Ishikawa (cell line): Measurements from ENCODE around the gene REPIN1.

ENCODE experiments used
- CEBPB ChIP-seq: IDR thresholded peaks from 2 replicates; pipeline ENCODE4 v1.6.1; 2012
- CREB1 ChIP-seq: IDR thresholded peaks from 2 replicates; pipeline ENCODE4 v1.6.1; 2012; ENCODE audit warnings: low read depth
- EGR1 ChIP-seq: IDR thresholded peaks from 2 replicates; pipeline ENCODE4 v1.6.1; 2012
- EP300 ChIP-seq: IDR thresholded peaks from 2 replicates; pipeline ENCODE4 v1.6.1; 2012; ENCODE audit warnings: borderline replicate concordance
- FOXM1 ChIP-seq: IDR thresholded peaks from 2 replicates; pipeline ENCODE4 v1.6.1; 2012; ENCODE audit warnings: low read depth, borderline replicate concordance
- NFIC ChIP-seq: IDR thresholded peaks from 2 replicates; pipeline ENCODE4 v1.6.1; 2012
- RAD21 ChIP-seq: IDR thresholded peaks from 2 replicates; pipeline ENCODE4 v1.6.1; 2012; ENCODE audit warnings: low read depth
- TAF1 ChIP-seq: IDR thresholded peaks from 2 replicates; pipeline ENCODE4 v1.6.1; 2012; ENCODE audit warnings: low read depth, mild to moderate bottlenecking
- TCF12 ChIP-seq: IDR thresholded peaks from 2 replicates; pipeline ENCODE4 v1.6.1; 2012; ENCODE audit warnings: low read depth
- TEAD4 ChIP-seq: IDR thresholded peaks from 2 replicates; pipeline ENCODE4 v1.6.1; 2012
- YY1 ChIP-seq: IDR thresholded peaks from 2 replicates; pipeline ENCODE4 v1.6.1; 2012; ENCODE audit warnings: low read depth
- ZBTB7A ChIP-seq: IDR thresholded peaks from 2 replicates; pipeline ENCODE4 v1.6.1; 2012; ENCODE audit warnings: low read depth
- TF ChIP-seq, protein P1 (sequence below): IDR thresholded peaks from 2 replicates; pipeline ENCODE4 v1.6.1; 2012; ENCODE audit warnings: low read depth, mild to moderate bottlenecking
- TF ChIP-seq, protein P2 (sequence below): IDR thresholded peaks from 2 replicates; pipeline ENCODE4 v1.6.1; 2012
- TF ChIP-seq, protein P3 (sequence below): IDR thresholded peaks from 2 replicates; pipeline ENCODE4 v1.6.1; 2012

Gene REPIN1

DNA sequence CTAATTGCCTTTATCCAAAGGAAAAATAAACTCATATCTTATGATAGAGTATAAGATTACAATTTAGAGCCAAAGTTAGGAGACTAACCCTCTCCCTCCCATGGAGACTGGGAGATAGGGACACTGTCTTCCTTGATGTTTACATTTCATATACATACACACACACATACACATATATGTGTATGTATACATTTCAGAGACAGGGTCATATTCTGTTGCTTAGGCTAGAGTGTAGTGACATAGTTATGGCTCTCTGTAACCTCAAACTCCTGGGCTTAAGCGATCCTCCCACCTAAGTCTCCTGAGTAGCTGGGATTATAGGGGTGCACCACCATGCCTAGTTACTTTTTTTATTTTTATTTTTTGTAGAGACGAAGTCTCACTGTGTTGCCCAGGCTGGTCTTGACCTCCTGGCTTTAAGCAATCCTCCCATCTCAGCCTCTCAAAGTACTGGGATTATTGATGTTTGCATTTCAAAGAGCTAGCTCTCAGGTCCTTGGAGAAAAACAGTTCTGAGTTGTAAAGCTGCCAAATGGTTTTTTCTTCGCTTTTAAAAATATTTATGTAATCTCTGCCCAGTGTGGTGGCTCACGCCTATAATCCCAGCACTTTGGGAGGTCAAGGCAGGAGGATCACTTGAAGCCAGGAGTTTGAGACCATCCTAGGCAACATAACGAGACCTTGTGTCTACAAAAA lies 8.1 kb upstream of the REPIN1 start:
- TF ChIP-seq CEBPB (no peak), TCF12 (no peak), EP300 (no peak), TAF1 (no peak), YY1 (no peak), ZBTB7A (no peak), TEAD4 (no peak), FOXM1 (no peak), CREB1 (no peak), NFIC (no peak), RAD21 (no peak), EGR1 (no peak)
- TF ChIP-seq, protein P1, sequence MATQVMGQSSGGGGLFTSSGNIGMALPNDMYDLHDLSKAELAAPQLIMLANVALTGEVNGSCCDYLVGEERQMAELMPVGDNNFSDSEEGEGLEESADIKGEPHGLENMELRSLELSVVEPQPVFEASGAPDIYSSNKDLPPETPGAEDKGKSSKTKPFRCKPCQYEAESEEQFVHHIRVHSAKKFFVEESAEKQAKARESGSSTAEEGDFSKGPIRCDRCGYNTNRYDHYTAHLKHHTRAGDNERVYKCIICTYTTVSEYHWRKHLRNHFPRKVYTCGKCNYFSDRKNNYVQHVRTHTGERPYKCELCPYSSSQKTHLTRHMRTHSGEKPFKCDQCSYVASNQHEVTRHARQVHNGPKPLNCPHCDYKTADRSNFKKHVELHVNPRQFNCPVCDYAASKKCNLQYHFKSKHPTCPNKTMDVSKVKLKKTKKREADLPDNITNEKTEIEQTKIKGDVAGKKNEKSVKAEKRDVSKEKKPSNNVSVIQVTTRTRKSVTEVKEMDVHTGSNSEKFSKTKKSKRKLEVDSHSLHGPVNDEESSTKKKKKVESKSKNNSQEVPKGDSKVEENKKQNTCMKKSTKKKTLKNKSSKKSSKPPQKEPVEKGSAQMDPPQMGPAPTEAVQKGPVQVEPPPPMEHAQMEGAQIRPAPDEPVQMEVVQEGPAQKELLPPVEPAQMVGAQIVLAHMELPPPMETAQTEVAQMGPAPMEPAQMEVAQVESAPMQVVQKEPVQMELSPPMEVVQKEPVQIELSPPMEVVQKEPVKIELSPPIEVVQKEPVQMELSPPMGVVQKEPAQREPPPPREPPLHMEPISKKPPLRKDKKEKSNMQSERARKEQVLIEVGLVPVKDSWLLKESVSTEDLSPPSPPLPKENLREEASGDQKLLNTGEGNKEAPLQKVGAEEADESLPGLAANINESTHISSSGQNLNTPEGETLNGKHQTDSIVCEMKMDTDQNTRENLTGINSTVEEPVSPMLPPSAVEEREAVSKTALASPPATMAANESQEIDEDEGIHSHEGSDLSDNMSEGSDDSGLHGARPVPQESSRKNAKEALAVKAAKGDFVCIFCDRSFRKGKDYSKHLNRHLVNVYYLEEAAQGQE: no peak
- TF ChIP-seq, protein P2, sequence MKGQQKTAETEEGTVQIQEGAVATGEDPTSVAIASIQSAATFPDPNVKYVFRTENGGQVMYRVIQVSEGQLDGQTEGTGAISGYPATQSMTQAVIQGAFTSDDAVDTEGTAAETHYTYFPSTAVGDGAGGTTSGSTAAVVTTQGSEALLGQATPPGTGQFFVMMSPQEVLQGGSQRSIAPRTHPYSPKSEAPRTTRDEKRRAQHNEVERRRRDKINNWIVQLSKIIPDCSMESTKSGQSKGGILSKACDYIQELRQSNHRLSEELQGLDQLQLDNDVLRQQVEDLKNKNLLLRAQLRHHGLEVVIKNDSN: no peak
- TF ChIP-seq, protein P3, sequence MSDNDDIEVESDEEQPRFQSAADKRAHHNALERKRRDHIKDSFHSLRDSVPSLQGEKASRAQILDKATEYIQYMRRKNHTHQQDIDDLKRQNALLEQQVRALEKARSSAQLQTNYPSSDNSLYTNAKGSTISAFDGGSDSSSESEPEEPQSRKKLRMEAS: no peak

DNA sequence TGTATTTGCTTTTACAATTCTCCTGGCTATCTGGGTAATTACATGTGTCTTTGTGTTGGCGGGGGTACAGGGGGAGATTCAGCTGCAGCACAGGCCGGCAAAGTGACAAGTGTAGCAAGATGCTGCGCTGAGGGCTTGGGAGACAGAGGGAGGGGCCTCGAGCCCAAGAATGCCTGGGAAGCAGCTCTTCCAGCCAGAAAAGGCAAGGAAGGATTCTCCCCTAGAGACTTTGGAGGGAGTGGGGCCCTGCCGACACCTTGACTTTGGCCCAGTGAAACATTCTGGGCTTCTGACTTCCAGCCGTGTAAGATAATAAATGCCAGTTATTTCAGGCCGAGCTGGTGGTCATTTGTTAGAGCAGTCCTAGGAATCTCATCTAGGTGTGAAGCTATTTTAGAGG lies 7.2 kb upstream of the REPIN1 start:
- TF ChIP-seq, protein P3: no peak
- TF ChIP-seq CREB1: no peak
- TF ChIP-seq RAD21: no peak
- TF ChIP-seq EGR1: no peak
- TF ChIP-seq, protein P1: no peak
- TF ChIP-seq TEAD4: no peak
- no peak for TF ChIP-seq EP300

DNA sequence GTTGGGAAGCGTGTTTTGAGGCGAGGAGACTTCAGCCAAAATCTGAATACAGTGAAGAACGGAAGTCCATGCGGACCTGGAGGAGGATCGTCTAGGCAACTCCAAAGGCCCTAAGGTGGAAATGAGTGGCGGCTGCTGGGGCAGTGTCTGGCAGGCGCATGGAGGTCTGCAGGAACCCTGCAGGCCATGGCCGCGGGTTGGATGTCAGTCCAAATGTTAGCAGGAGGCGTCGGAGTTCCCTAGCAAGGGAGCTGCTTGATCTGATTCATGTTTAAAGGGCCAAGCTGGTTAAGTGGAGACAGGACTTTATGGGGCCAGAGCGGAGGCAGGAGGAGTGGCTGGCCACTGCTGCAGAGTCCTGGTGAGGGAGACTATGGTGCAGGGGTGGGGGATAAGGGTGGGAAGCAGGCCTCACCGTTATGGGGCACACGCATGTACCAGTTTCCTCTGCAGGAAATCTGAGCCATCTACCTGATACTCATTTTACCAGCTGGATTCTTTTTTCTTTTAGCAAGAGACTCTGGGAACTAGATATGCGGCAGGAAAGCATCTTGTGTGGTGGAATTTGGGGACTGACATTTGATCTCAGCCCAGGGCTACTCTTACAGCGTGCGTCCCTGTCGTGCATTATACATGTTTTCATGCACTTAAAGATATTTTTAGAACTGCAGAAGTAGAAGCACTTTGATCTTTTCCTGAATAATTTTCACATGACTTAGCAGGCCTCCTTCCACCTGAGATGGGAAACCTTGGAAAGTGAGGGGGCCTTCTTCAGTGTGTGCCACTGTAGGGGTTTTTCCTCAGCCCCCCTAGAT lies 6.6 kb upstream of the REPIN1 start:
- TF ChIP-seq CEBPB (no peak), RAD21 (no peak), EP300 (no peak), EGR1 (no peak), CREB1 (no peak), YY1 (no peak), TCF12 (no peak), TEAD4 (no peak), FOXM1 (no peak), NFIC (no peak), TAF1 (no peak), ZBTB7A (no peak)
- TF ChIP-seq, protein P3: no peak
- TF ChIP-seq, protein P2: no peak
- TF ChIP-seq, protein P1: no peak

DNA sequence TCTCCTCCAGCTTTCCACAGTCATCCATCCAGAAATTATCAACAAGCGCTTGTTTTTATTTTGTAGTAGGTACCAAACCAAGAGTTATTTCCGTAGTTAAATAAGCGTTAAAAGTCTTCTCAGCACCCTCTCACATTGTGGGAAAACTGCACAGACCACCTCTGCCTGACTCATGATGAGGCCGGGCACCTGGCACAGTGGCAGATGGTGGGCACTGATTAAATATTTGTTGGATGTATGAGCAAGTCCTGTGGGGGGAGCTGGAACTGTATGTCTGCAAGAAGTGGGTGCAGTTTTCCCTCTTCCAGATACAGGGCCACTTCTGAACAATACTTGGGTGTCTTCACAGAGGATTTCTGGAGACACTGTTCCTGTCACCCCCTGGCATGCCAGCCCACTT lies 5.3 kb upstream of the REPIN1 start:
- TF ChIP-seq EP300: no peak
- TF ChIP-seq, protein P3: no peak
- no peak for TF ChIP-seq TEAD4
- no peak for TF ChIP-seq YY1
- no peak for TF ChIP-seq RAD21
- no peak for TF ChIP-seq CREB1
- no peak for TF ChIP-seq TAF1
- no peak for TF ChIP-seq CEBPB
- TF ChIP-seq, protein P2: no peak
